Measurements from ENCODE around the gene CHID1. TPM values are rescaled to one million over a fixed set of nuclear protein-coding genes. Genes with fewer than 3 reads are reported as not detected.

CHID1 gene
- total RNA-seq, 1 donor from 2014 or later: 108 TPM

DNA sequence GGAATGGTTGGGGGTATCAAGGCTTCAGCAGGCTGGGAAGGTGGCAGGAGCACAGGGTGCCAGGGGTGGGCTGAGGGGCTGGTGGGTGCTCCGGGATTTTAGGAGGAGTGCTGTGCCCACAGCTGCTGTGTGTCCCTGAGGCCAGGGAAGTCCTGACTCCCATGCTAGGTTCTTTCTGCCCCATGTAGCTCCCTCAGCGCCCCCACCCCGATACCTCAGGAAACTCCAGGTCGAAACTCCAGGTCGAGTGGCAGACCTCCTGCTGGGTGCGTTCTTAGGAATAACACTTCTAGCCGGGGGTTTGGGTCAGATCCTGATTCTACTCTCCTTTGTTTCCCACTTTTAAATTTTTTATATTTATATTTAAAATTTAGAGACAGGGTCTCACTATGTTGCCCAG lies 23.3 kb upstream of the CHID1 start:
- TF ChIP-seq, protein P1, sequence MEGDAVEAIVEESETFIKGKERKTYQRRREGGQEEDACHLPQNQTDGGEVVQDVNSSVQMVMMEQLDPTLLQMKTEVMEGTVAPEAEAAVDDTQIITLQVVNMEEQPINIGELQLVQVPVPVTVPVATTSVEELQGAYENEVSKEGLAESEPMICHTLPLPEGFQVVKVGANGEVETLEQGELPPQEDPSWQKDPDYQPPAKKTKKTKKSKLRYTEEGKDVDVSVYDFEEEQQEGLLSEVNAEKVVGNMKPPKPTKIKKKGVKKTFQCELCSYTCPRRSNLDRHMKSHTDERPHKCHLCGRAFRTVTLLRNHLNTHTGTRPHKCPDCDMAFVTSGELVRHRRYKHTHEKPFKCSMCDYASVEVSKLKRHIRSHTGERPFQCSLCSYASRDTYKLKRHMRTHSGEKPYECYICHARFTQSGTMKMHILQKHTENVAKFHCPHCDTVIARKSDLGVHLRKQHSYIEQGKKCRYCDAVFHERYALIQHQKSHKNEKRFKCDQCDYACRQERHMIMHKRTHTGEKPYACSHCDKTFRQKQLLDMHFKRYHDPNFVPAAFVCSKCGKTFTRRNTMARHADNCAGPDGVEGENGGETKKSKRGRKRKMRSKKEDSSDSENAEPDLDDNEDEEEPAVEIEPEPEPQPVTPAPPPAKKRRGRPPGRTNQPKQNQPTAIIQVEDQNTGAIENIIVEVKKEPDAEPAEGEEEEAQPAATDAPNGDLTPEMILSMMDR (conservative IDR thresholded peaks at IDR 0.05; ENCODE audit: low read depth, low read length): no peak
- DNase-seq (ENCODE audit: low read depth): no peak
- no peak overlapping the region for H3K4me3 ChIP-seq (ENCODE audit: low read depth, low read length)

DNA sequence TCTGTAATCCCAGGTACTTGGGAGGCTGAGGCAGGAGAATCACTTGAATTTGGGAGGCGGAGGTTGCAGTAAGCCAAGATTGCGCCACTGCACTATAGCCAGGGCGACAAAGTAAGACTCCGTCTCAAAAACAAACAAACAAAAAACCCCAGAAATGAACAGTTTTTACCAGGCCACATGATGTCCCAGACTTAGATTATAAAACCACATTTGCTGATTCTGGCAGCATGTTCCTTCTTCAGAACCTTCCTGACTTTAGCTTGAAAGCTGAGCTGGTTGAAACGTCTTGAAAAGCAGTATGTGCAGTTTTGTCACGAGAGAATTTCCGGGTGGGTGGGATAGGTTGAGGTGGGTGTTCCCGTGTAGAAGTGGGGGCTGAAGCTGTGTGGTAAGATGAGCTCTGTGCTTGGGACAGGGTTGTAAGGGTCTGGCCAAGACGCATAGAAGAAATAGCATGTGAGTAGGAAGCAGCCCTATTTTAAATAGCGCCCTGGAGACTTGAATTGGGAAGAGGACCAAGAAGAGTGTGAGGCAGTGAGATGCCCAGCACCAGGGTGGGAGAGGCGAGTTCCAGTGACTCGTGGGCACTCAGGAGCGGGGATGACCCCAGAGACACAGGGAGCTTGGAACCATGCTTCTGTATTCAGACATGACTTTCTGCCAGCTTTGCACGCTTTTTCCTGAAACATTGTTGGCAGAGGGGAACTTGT lies 22.7 kb upstream of the CHID1 start:
- no peak for DNase-seq (ENCODE audit: low read depth)
- H3K4me3 ChIP-seq (ENCODE audit: low read depth, low read length): no peak overlapping the region
- TF ChIP-seq, protein P1 (conservative IDR thresholded peaks at IDR 0.05; ENCODE audit: low read depth, low read length): no peak

DNA sequence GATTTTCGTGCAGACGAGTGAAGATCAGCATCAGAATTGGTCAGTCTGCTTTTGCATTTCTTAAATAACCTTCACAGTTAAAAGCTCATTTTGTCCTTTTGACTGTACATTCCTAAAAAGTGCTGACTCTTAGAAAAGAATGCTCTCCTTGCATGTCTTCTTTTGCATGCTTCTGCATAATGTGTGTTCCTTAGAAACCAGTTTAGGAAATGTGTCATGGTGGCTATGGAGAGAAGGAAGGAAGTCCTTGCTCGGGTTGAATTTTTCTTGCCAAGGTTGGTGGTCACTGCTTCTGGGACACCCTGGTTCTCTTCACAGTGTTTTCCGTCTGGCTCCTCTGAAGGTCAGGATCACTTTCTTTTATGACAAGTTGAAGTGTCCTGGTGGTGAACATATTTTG lies 21.8 kb upstream of the CHID1 start:
- TF ChIP-seq, protein P1 (conservative IDR thresholded peaks at IDR 0.05; ENCODE audit: low read depth, low read length): no peak
- no peak for DNase-seq (ENCODE audit: low read depth)
- no peak overlapping the region for H3K4me3 ChIP-seq (ENCODE audit: low read depth, low read length)

DNA sequence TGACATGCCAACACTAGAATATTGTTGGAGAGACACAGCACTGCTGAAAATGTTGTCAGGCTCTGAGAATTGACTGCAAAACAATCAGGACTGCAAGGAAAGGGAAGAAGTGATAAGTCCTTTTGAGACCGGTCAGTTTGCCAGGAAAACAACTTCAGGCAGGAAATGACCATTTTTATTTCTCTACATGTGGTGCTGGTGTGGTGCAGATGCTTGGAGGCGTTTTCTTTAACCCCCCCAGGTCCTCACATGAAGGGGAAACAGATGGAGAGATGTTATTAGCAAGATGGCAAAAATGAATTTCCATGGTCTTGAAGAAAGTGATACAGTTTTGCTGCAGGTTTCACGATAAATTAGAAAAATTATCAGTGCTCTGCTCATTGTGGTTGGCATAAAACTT lies 20.8 kb upstream of the CHID1 start:
- no peak for DNase-seq (ENCODE audit: low read depth)
- TF ChIP-seq, protein P1 (conservative IDR thresholded peaks at IDR 0.05; ENCODE audit: low read depth, low read length): no peak
- H3K4me3 ChIP-seq (ENCODE audit: low read depth, low read length): no peak overlapping the region

DNA sequence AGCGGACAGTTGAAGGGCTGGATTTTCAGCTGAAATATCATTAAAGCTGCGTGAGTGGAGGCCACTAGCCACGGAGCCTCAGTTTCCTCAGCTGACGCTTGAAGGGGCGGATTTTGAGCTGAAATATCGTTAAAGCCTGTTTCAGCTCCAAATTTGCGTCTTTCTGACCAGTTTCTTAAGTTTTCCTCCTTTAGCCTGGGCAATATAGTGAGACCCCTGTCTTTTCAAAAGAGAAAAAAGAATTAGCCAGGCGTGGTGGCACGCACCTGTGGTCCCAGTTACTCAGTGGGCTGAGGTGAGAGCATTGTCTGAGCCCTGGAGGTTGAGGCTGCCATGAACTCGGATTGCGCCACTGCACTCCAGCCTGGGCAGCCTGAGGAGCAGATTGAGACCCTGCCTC lies 18.8 kb upstream of the CHID1 start:
- DNase-seq (ENCODE audit: low read depth): no peak
- TF ChIP-seq, protein P1 (conservative IDR thresholded peaks at IDR 0.05; ENCODE audit: low read depth, low read length): no peak
- no peak overlapping the region for H3K4me3 ChIP-seq (ENCODE audit: low read depth, low read length)

DNA sequence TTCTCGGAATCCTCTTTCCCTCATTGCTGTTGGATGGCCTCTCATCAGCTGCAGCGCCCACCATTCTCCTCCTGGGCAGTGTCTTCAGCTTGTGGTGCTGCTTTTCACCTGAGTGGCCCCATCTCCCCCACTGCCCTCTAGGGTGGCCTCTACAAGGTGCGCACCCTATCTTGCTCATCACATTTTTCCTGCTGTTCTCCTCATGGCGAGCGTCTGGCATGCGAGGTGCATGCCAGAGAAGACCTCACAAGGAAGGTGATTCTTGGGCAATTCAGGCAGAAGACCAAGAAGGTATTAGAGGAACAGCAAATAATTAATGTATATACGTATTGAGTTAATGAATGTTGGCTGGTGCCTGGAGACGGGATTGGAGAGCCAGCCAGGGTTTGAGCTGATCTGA lies 18.2 kb upstream of the CHID1 start:
- TF ChIP-seq, protein P1 (conservative IDR thresholded peaks at IDR 0.05; ENCODE audit: low read depth, low read length): no peak
- DNase-seq (ENCODE audit: low read depth): no peak
- H3K4me3 ChIP-seq (ENCODE audit: low read depth, low read length): no peak overlapping the region

DNA sequence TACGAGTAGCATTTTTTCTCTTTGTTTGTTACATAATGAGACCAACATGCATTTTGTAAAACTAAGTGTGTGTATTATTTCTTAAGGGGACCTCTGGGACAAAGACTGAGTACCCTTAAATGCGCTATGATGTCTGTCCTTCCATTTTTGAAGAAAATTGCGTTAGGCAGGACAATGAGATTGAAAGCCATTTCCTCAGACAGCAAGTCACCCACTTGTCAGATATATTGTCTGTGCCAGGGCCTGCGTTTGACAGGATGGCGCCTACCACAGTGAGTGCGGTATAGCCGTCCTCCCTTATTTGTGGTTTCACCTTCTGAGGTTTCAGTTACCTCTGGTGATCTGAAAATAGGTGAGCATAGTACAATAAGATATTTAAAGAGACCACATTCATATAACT lies 17.3 kb upstream of the CHID1 start:
- DNase-seq (ENCODE audit: low read depth): no peak
- H3K4me3 ChIP-seq (ENCODE audit: low read depth, low read length): no peak overlapping the region
- TF ChIP-seq, protein P1 (conservative IDR thresholded peaks at IDR 0.05; ENCODE audit: low read depth, low read length): no peak

All from epithelial cell of proximal tubule (primary cell).